HTR-8/SVneo (cell line): Measurements from ENCODE around the gene ASAP2.

Experiments
- DNase-seq: peaks from one replicate; pipeline ENCODE4 v3.0.0; 2011; ENCODE audit warnings: low spot score, mixed read lengths; ENCODE audit not compliant: insufficient read length
- FAIRE-seq: peaks from 2 replicates; lab custom pipeline; 2011; peaks lifted over from hg19 to GRCh38; lab: Jason Lieb, UNC

The ASAP2 gene

DNA sequence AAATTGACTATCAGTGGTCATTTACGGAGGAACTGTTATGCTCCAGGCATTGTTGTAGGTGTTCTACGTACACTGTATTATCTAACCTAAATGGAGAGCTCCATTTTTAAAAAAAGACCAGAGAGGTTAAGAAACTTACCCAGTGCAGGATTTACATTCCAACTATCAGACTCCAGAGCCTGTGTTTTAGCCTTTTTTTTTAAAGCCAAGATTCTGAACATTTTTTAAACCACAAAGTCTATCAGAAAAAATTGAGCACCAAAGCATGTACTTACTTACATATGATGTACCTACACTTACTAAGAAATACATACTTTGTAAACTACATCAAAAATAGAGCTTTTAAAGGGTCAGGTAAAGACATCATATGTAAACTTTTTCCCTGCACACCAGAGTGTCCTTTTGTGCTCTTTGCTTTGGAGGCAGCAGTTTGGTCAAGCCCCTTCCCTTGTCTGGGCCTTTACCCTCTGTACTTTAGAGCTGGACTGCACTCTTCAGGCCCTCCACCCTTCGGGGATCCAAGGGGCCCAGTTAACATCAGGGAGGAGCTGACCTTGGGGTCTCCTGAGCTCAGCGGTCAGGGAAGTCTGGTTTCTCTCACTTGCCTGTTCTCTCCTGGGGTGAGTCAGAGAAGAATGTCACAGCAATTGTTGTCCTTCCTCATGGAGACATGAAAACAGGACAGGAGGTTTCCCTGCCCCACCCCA is 158.3 kb downstream of the ASAP2 start:
- FAIRE-seq = no peak

DNA sequence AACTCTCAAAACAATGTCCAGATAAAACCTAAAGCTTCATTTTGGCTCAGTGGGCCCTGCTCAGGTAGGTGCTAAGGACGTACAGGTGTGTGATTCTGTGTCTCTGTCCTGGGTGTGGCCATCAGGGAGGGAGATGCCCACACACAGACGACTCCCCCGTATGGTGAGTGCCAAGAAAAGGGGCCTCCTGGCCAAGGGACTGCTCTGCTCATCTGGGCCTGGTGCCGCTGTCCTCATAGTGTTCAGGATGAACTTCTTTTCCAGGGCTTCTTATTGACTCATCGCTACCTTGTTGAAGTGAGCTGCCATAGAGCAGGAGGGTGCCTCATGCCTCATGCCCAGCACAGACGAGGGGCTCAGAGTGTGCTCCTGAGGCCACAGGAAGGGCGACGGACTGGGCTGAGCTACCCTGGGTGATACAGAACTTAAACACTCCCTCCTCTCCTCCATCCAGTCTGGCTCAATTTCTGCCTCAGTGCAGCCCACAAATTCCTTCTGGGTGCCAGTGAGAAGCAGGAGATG is 158.9 kb downstream of the ASAP2 start:
- FAIRE-seq (no peak), DNase-seq (no peak)

More for the DNA sequence above, 158.3 kb downstream of the ASAP2 start:
- no peak for DNase-seq

DNA sequence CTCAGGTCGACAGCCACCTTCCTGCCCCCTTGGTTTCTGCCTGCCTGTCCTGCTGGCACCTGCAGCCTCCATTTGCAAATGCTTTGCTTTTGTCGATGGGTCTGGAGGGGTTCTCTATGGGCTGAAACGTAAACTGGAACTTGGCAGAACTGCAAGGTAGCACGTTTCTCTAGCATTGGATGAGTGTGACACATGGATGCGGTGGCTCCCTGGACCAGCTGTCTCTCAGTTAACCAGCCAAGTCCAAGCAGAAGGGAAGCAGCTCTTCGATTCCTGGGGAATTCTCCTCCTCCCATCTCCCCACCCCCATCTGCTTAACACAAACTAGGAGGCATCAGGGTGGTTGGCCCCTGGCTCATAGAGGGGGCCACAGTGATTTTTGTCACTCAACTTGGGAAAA is 159.4 kb downstream of the ASAP2 start:
- FAIRE-seq (no peak), DNase-seq (no peak)

DNA sequence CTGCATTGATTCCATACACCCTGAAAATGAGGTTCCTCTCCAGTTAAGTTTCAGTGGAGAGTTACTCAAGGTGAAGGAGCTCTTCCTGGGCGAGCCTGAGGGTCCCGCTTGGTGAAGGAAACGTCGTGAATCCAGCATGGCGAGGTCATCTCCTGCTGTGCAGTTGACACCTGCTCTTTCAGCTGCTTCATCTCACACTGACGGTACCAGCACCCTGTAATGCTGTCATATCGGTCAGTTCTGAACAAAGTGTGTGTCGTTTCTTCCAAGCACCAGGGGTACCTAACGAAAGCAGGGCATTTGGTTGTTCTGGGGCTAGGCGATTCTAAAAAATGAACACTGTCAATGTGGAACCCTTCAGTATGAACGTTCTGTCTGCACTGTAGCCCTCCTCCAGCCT is 164.1 kb downstream of the ASAP2 start:
- FAIRE-seq = no peak
- DNase-seq = no peak

DNA sequence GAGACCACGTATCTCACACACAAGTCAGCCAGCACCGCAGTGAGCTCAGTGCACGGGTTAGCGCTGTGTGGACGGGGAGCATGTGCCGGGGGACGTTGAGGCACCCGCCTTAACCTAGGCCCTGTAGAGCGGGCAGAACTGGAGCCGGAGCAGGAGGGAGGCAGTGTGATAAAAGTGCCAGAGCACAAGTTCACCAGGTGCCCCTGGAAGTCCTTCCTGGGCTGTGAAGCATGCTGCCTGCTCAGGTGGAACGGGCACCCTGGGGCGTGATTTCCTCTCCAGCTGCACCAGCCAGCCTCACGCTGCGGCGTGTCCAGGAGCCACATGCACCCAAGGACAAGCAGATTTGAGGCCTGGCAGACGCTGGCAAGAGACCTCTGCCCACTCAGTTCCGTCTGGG is 166.4 kb downstream of the ASAP2 start:
- DNase-seq (no peak), FAIRE-seq (no peak)

DNA sequence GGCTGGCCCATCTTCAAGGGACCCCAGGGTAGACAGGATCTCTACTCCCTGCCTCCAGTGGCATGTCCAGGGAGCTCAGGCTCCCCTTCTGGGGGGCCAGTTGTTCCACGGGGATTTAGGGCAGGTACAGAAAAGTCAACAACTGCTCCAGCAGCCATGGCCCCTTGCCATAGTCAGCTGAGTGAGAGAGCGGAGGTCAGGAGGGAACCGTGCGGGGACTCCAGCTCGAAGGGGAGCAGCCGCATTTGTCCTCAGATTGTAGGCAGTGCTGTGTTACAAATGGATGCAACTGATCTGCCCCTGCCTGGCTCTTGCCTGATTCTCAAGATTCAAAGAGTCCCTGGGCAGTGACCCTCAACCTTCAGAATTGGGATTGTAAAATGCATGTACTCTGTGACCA is 166.9 kb downstream of the ASAP2 start:
- no peak for FAIRE-seq

DNA sequence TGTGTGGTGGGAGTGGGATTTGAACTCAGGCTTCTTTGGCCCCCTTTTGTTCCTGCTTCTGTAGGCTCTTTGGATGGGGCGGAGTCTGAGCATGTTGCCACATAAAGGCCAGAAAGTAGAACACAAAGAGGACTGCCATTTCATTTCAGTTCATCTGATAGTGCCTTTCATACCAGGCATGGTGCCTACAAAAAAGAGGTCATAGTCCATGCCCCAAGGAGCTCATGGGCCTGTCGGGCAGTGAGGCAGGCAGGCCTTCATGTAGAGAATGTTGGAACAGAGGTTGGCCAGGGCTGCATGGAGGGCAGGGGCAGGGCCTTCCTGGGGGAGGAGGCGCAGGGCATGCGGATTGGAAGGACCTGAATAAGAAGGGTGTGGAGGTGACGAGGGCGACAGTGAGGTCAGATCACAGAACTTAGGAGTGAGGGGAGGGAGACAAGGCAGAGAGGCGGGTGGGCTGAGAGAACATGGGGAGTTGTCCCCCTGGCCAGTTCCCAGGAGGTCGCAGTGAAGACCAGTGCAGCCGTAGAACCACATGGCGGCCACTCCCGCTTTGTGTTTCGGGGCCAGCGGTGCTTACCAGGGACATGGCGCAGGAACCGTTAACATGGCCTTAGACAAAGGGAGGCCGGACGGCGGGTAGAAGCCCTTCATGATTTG is 167.6 kb downstream of the ASAP2 start:
- DNase-seq = no peak
- no peak for FAIRE-seq

More for the DNA sequence above, 166.9 kb downstream of the ASAP2 start:
- no peak for DNase-seq

DNA sequence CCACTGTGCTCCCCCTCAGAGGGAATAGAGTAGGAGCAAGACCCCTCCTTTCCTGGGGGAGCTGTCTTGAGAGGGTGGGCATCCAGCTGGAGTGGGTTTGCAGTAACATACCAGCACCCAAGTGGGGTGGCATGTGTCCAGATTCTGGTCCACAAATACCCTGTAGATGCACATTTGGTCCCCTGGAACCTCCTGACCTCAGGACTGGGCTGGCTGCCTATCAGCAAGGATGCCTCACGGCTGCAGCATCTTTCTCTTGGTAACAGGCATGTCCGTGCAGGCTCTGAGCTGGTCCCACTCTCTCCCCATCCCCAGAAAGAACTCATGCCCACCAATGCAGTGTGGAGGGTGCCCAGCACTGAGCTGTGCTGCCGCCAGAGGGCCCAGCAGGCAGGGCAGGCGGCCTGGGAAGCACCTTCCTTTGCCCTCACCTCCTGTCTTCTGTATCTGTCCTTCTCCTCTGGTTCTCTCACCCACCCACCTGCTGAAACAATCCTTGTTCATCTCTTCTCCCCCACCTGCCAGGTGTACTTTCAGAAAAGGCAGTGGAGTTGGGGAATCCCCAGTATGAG is 169.3 kb downstream of the ASAP2 start:
- FAIRE-seq = no peak

DNA sequence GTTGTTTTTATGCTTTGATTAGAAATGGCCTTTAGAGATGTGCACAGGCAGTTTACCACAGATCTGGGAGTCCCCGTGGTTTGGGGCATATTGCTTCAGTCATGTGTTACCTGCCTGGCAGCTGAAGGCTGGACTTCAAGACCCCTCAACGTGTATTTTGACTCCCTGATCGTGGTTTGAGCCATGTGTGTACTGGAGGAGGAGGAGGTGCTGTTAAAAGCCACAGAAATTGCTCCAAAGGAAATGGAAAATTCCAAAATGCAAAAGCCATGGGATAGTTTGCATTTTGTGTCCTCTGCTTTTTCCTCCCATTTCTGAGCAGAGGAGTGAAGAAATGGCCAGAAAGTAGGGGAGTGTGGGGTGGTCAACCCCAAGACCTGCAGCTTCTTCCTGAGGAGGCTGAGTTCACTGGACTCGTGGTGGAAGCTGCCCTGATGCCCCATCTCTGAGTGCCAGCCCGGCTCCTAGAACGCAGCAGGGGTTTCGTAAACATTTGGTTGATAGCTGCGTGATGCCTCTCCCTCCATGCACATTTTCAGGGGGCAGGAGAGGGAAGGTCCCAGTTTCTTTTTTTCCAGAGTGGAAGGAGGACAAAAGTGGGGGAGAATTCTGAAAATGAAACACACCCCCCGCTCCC is 171.0 kb downstream of the ASAP2 start:
- DNase-seq (no peak), FAIRE-seq (no peak)

More for the DNA sequence above, 169.3 kb downstream of the ASAP2 start:
- DNase-seq = no peak

DNA sequence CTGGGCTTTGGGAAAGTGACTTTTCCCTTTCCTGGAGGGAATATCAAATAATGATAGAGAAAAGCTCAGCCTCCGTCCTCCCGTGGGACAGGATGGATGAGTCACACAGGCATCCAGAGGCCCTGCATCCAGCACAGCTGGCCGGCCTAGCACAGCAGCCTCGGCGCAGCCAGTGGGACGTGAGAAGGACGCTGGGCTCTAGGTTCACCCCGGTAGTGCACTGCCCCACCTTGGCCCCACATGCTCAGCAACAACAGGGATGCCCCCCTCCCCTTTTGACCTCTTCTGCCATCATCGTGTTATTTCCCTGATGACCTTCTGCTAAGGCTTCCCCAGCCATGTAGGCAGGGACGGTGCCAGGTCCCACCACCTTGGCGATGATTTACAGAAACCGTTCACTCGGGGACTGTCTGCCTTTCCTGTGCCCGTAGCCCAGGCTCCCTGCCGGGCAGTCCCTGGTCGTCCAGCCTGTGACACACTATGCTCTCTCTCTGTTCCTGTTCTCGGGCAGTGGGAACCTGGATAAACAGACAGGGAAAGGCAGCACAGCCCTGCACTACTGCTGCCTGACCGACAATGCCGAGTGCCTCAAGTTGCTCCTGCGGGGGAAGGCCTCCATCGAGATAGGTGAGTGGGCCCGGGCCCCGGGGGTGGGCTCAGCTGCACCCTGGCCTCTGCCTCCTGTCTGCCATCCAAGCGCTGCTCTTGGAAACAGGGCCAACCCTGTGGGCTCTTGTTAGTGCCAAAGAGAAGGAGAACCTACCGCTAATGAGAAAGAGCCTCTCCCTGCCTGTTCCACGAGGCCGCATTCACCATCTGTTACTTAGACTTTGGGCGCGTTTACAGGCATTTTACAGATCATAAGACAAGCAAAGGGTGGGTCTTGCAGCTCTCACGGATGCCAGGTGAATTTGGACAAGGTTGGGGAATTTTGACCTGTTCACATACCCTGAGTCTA is 172.1 kb downstream of the ASAP2 start:
- DNase-seq (peak; percentile 58), FAIRE-seq (no peak)

DNA sequence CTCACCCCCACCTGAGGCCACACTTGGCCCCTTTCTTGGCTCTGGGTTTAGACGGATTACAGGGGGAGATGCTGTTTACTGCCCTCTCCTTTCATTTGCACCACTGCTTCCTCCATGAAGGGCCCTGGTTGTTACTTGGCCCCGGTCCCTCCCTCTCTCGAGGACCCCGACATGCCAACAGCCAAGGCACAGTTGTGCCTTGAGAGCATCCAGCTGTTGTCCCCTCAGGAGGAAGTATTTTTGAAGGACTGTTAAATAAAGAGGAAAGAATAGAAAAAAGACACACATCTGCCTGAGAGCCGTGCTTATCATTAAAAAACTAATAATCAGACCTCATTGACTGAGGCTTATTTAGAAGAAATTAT is 172.8 kb downstream of the ASAP2 start:
- DNase-seq = no peak
- FAIRE-seq = no peak

DNA sequence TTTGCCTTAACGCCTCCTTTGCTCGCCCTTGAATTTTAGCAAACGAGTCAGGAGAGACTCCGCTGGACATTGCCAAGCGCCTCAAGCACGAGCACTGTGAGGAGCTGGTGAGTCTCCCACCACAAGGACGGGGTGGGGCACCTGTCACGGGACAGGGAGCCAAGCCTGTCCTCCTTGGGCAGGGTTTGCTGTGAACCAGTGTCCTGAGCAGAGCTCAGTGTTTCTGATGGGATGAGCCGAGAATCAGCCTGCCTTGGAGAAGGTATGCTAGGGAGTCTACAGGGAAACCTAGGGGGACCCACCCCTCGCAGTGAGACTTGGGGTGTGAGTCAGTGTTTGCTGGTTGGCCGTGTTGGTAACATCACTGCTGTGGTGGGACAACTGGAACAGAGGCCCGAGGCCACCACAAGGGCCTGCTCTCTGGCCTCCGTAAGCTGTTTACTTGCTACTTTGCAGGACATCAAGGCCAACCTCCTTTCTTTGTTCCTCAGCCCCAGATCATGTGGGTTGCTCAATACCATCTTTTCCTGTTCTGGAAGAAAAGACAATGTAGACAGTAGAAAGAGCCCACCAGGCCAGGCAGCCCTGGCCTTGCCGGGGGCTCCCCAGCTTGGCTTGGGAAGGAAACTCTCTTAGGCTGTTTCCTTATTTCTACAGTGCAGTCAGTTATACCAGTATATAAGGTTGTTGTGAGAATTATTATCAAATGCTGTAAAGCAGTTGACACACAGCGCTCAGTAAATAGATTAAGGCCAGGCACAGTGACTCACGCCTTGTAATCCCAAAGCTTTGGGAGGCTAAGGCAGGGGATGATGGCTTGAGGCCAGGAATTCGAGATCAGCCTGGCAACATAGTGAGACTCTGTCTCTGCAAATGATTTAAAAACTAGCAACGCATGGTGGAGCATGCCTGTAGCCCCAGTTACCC is 174.4 kb downstream of the ASAP2 start:
- FAIRE-seq (no peak), DNase-seq (no peak)

DNA sequence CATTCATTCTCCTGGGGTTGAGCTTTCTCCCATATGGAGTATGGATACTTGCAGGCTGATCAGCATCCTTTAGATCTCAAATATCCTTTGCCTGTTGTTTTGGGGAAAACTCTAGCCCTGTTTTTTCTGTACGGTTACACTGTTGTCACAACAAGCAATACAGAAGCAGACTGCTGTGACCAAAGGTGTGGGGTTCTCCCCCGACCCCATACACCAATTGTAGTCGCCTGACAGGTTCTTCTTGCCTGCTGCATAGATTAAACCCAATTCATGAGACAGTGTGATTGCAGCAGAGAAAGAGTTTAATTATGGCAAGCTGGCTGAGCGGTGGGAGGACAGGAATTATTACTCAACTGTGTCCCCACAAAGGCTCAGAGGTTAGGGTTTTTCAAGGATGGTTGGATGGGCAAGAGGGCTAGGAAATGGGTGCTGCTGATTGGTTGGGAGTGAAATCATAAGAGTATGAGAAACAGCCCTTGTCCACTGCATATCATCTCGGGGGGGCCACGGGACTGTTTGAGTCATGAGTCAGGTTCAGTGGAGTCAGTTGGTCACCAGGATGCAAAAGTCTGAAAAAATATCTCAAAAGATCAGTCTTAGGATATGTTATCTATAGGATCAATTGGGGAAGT is 176.1 kb downstream of the ASAP2 start:
- DNase-seq = no peak
- FAIRE-seq = no peak

DNA sequence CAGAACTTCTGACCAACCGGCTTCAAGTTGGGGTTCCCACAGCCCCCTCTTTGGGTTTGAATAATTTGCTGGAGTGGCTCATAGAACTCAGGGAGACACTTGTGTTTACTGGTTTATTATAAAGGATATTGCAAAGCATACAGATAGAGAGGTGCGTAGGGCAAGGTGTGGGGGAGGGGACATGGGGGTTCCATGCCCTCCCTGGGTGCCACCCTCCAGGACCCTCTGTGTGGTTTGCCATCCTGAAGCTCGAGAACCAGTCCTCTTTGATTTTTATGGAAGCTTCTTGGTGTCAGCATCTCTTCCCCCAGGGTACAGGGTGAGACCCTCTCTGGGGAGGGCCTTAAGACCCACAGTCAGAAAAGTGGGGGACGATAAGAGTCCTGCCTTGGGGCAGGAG is 177.9 kb downstream of the ASAP2 start:
- FAIRE-seq (no peak), DNase-seq (no peak)

DNA sequence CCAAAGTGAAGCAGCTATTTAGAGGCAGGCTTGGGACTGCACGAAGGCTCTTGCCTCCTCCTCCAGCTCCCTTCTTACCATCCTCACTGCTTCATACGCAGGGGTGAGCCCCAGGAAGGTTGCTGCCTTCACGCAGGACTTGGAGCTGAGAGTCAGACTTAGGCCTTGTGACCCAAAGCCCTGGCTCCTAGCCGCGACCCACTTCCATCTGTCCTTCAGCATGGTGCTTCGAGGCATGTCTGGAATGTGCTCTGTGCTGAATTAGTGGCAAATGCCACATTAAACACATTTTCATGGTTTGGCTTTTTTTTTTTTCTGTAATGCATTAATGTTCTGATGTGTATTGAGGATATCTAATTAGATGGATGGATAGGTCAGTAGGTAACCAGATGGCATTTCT is 179.2 kb downstream of the ASAP2 start:
- FAIRE-seq (no peak), DNase-seq (no peak)

DNA sequence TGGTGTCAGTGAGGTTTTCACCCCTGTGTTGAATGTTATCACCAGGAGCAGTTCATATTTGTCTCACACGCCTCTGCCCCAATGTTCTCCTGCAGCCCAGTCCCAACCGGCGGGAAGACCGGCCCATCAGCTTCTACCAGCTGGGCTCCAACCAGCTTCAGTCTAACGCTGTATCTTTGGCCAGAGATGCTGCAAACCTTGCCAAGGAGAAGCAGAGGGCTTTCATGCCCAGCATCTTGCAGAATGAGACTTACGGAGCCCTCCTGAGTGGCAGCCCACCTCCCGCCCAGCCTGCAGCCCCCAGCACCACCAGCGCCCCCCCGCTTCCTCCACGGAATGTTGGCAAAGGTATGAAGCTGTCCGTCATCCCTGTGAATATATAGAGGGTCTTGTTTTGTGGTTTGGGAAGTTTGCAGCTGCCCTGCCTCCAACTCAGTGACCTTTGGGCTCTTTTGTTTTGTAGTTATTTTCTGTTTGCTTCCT is 181.6 kb downstream of the ASAP2 start:
- DNase-seq (no peak), FAIRE-seq (no peak)

DNA sequence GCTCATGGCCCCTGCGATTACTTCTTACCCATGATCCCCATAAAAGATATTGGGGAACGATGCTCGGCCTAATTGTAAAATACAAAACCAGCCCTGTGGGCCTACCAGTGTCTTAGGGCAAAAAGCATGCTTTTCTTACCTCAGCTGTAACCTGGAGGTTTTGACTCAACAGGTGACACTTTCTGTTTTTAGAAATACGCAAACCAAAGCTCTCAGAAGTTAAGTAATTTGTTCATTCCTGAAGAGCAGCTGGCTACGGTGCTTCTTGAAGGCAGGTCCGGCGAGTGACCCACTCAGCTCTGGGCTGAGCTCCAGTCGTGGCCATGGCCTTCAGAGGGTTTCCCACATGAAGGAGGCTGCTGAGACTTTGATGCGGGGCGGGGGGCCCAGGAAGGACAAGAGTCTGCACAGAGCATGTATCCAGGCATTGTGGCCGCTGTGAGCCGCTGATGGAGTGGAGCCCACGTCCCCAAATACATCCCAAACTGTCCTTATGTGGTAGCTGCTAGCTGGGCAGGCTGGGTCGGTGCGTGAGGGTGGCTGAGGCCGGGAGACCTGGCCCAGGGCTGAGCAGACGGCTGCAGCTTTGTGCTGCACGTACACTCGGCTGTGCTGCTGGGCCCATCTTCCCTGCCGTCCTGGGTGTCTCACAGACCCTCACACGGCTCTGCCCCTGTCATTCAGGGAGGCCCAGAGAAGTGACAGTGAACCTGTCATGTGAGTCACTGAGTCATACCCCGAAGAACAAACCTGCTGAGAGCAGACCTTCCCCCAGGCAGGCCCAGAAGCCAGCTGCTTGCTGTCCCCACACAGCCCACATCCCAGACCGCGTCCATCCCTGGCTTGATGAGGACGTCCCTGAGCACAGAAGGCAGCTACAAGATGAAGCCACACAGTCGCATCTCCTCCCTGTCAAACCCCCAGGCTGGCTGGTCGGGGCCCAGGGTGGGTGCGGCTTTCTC is 182.6 kb downstream of the ASAP2 start:
- no peak for DNase-seq
- no peak for FAIRE-seq
